Prostate gland (tissue), 2 donors: ENCODE results near the gene KEAP1. TPM values are rescaled to one million over a fixed set of nuclear protein-coding genes. Genes with fewer than 3 reads are reported as not detected.

Experiments used
- DNase-seq: peaks from one replicate; pipeline ENCODE4 v3.0.0-alpha.2; 2019; ENCODE audit warnings: low spot score
- H3K27ac ChIP-seq, 2 donors: fragments of 200-600 bp; sonication (generic); 2 replicates each; pipeline ENCODE4 v1.5.1; 2017 to 2019
- H3K27me3 ChIP-seq: fragments of 200-600 bp; sonication (generic); replicated peaks from 2 replicates; pipeline ENCODE4 v1.5.1; 2019; ENCODE audit not compliant: insufficient read depth
- H3K36me3 ChIP-seq, 2 donors: fragments of 200-600 bp; sonication (generic); 1 replicate in 1 of 2; 2 replicates in 1 of 2; pipeline versions ENCODE4 v1.5.1 to v1.8.1; 2017 to 2019
- H3K4me1 ChIP-seq: fragments of 200-600 bp; sonication (generic); replicated peaks from 2 replicates; pipeline ENCODE4 v1.5.1; 2019
- H3K4me3 ChIP-seq, 2 donors: fragments of 200-600 bp; sonication (generic); 2 replicates each; pipeline ENCODE4 v1.5.1; 2017 to 2019
- H3K9me3 ChIP-seq: fragments of 200-600 bp; sonication (generic); 2 replicates; pipeline ENCODE4 v1.5.1; 2017
- POLR2A ChIP-seq: fragments of 450-650 bp; IDR thresholded peaks from one replicate; pipeline ENCODE4 v1.6.1; 2016; ENCODE audit warnings: antibody characterized with exemption, mild to moderate bottlenecking
- POLR2AphosphoS5 ChIP-seq: sonication (generic); formaldehyde crosslinking; IDR thresholded peaks from one replicate; pipeline ENCODE4 v1.6.1; 2017; ENCODE audit warnings: antibody characterized with exemption
- WGBS: methylation state at CpG from one replicate; pipeline ENCODE4 v1.1.5; 2018; 5-methylcytosine and 5-hydroxymethylcytosine counted together
- intact Hi-C: fragments of 100-400 bp; cut with DNase I; formaldehyde crosslinking; loops from one replicate; pipeline ENCODE4 v1.14.2; 2022
- total RNA-seq, 2 donors: library from RNA; depleted of rRNA; stranded (reverse); fragments of >200 nt; gene quantifications; one replicate each; pipeline ENCODE4 v1.1.0, GENCODE V29; 2016
- TF ChIP-seq, protein P1 (sequence below), 4 experiments: fragments of 200-600 bp in 2 of 4; fragments of 450-650 bp in 2 of 4; sonication (generic) in 2 of 4; IDR thresholded peaks; 1 replicate in 3 of 4; 2 replicates in 1 of 4; pipeline ENCODE4 v1.5.1; 2016 to 2019; ENCODE audit warnings: antibody characterized with exemption in 4 of 4, mild to moderate bottlenecking in 2 of 4, moderate library complexity in 2 of 4

KEAP1 gene
- total RNA-seq, 2 donors from 2014 or later: 93.4 to 94.2 TPM

GRCh38 chr19:10517760-10518443 lies 14.7 kb upstream of the KEAP1 start:
- peak overlapping the region; percentile 53 to 56 for H3K27ac ChIP-seq
- H3K27me3 ChIP-seq: no peaks in the 10 kb centered on the region
- peak; percentile 38 for DNase-seq
- no peaks in the 10 kb centered on the region for H3K36me3 ChIP-seq
- TF ChIP-seq, protein P1, sequence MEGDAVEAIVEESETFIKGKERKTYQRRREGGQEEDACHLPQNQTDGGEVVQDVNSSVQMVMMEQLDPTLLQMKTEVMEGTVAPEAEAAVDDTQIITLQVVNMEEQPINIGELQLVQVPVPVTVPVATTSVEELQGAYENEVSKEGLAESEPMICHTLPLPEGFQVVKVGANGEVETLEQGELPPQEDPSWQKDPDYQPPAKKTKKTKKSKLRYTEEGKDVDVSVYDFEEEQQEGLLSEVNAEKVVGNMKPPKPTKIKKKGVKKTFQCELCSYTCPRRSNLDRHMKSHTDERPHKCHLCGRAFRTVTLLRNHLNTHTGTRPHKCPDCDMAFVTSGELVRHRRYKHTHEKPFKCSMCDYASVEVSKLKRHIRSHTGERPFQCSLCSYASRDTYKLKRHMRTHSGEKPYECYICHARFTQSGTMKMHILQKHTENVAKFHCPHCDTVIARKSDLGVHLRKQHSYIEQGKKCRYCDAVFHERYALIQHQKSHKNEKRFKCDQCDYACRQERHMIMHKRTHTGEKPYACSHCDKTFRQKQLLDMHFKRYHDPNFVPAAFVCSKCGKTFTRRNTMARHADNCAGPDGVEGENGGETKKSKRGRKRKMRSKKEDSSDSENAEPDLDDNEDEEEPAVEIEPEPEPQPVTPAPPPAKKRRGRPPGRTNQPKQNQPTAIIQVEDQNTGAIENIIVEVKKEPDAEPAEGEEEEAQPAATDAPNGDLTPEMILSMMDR (IDR thresholded peaks at IDR 0.05): no peak
- TF ChIP-seq POLR2A: peak; percentile 19
- TF ChIP-seq POLR2AphosphoS5: peak; percentile 10
- H3K4me3 ChIP-seq: peak overlapping the region; percentile 27 to 38
- no peaks in the 10 kb centered on the region for H3K4me1 ChIP-seq
- intact Hi-C loops: no loop called here
- H3K9me3 ChIP-seq: no peaks in the 10 kb centered on the region
- WGBS: 2% methylated on average over 27 of the region's 27 CpGs

DNA sequence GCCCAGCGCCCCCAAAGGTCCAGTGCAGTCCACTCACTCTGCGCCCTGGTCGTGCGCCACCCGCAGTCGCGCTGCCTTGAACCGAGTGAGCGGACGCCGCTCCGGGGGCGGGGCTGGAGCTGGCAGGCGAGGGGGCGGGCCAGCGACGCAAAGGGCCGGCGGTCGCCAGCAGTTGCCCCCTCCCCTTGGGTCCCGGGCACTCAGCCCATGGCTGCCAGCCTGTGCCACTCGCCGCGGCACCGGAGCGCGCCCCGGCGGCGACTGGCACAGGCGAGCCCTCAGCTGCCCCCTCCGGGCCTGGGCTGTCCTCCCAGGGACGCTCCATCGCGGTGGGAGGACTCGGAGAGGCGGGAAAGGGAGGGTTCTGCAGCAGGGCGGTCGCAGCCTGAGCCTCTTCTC lies 14.2 kb upstream of the KEAP1 start, which contains the start of gene S1PR5:
Gene S1PR5, minus strand, starts transcription at position 87 of the 399 bp plus-strand sequence. CDS start 2,436 bp downstream, outside the sequence.
- intact Hi-C loops: no loop called here
- peak within 1 kb of the TSS; percentile 53 to 56 for H3K27ac ChIP-seq

DNA sequence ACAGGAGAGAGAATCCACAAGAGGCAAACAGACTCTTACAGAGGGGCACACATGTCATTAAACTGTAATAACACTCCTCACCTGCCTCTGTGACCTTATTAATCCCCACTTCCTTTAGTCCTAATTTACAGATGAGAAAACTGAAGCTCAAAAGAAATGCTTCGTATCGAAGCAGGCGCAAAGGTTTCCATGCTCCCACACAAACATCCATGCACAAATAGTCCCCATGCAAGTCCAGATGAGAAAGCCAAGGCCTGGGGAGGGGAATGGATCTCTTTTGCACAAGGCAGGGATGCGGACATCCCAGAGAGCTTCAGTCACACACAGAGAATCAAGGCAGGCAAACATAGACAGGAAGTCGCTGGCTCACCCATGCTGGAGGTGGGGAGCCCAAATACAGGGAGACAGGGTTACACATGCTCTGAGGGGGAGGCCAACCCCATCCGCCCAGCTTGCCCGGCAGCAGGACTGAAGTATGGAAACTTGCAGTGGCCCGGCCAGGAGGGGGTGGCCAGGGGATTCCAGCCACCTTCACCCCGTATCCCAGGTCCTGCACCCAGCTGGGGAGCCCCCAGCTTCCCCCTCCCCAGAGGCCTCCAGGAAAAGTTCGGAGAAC lies 13.6 kb upstream of the KEAP1 start:
- peak overlapping the region; percentile 53 to 56 for H3K27ac ChIP-seq
- DNase-seq: no peak
- no peaks in the 10 kb centered on the region for H3K4me1 ChIP-seq
- intact Hi-C loops: no loop called here
- WGBS: 26% methylated on average over 10 of the region's 10 CpGs
- peak overlapping the region; percentile 27 to 38 for H3K4me3 ChIP-seq
- no peaks in the 10 kb centered on the region for H3K36me3 ChIP-seq
- no peak for TF ChIP-seq POLR2AphosphoS5
- no peak for TF ChIP-seq POLR2A
- TF ChIP-seq, protein P1 (IDR thresholded peaks at IDR 0.05): no peak
- H3K9me3 ChIP-seq: no peaks in the 10 kb centered on the region
- no peaks in the 10 kb centered on the region for H3K27me3 ChIP-seq

More for the DNA sequence above, 14.2 kb upstream of the KEAP1 start, which contains the start of gene S1PR5:
- Histone ChIP-seq H3K36me3 (no peaks in the 10 kb centered on the region), H3K27me3 (no peaks in the 10 kb centered on the region), H3K9me3 (no peaks in the 10 kb centered on the region), H3K4me1 (no peaks in the 10 kb centered on the region), H3K4me3 (peak within 1 kb of the TSS; percentile 27 to 38)
- DNase-seq: no peak
- TF ChIP-seq POLR2A: peak; percentile 39
- TF ChIP-seq POLR2AphosphoS5: no peak
- WGBS: under 1% methylated on average over 30 of the region's 39 CpGs

DNA sequence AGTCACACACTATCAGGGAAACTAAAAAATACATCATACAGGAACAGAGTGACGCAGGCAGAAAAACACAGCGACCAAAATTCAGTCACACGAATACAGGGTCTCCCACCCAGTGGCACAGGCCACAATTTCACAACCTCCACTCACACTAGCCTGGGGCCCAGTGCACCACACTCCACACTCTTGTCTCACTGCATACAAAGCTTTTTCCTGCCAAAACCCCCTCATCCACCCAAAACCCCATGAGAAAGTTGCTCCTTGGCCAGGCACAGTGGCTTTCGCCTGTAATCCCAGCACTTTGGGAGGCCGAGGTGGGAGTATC lies 12.9 kb upstream of the KEAP1 start:
- 88% methylated on average over 5 of the region's 5 CpGs for WGBS
- no peaks in the 10 kb centered on the region for H3K9me3 ChIP-seq

More for the DNA sequence above, 12.9 kb upstream of the KEAP1 start:
- no peak overlapping the region for H3K27ac ChIP-seq
- no peaks in the 10 kb centered on the region for H3K36me3 ChIP-seq
- H3K27me3 ChIP-seq: no peaks in the 10 kb centered on the region
- H3K4me1 ChIP-seq: no peaks in the 10 kb centered on the region
- intact Hi-C loops: no loop called here
- TF ChIP-seq, protein P1 (IDR thresholded peaks at IDR 0.05): no peak
- no peak for TF ChIP-seq POLR2A
- TF ChIP-seq POLR2AphosphoS5: no peak
- no peak overlapping the region for H3K4me3 ChIP-seq
- no peak for DNase-seq
